Endometrial microvascular endothelial cells (primary cell): ENCODE results near the gene TBX21. TPM values are rescaled to one million over a fixed set of nuclear protein-coding genes. Genes with fewer than 3 reads are reported as not detected.

Source experiments
- in situ Hi-C: cut with HindIII; loops from 2 replicates; pipeline ENCODE4 v1.10.0; 2017; ENCODE audit warnings: low sequenced_read_pairs, low pct_unique_long_range_greater_than_20kb; ENCODE audit errors: inconsistent ontology term
- total RNA-seq: library from RNA; depleted of rRNA; stranded (reverse); fragments of >200 nt; gene quantifications from one replicate; pipeline ENCODE4 v1.2.3, GENCODE V29; 2015; ENCODE audit errors: inconsistent ontology term

Gene TBX21
- total RNA-seq, 1 donor from 2014 or later, result not detected

DNA sequence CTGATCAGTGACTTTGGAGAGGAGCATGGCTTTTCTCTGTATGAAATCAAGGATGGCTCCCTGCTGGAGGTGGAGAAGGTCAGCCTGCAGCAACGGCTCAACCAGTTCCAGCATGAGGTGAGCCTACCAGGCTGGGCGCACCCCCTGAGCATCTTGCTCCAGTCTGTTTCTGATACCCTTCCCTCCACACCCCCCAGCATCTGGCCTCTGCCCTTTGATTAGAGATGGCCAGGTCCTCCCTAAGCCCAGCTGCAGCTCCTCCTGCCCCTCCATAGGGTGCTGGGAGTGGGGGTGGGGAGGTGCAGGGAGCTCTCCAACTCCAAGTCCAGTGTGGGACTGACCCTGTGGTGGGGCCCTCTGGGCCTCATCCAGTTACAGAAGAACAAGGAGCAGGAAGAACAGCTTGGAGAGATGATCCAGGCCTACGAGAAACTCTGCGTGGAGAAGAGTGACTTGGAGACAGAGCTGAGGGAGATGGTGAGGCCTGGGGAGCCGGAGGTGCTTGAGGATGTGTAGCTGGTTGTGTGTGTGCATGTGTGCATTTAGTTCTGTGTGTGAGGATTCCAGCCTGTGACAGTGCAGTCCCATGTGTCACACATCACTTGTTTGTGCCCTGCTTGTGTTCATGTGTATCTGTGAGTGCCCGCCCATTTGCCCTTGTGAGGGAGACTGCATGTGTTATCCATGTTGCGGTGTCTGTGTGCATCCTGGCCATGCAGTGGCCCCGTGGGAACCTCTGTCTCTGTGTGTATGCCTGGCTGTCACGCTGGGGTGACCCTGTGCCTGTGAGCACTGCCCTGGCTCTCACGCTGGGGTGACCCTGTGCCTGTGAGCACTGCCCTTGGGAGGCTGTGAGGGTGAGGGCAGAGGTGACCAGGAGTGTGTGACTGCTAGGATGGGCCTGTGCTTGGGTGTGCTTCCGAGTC is 36.1 kb upstream of the TBX21 start:
- in situ Hi-C loops, result no loop called here

GRCh38 chr17:47697906-47698711 is 34.9 kb upstream of the TBX21 start:
- in situ Hi-C loops, result no loop called here

DNA sequence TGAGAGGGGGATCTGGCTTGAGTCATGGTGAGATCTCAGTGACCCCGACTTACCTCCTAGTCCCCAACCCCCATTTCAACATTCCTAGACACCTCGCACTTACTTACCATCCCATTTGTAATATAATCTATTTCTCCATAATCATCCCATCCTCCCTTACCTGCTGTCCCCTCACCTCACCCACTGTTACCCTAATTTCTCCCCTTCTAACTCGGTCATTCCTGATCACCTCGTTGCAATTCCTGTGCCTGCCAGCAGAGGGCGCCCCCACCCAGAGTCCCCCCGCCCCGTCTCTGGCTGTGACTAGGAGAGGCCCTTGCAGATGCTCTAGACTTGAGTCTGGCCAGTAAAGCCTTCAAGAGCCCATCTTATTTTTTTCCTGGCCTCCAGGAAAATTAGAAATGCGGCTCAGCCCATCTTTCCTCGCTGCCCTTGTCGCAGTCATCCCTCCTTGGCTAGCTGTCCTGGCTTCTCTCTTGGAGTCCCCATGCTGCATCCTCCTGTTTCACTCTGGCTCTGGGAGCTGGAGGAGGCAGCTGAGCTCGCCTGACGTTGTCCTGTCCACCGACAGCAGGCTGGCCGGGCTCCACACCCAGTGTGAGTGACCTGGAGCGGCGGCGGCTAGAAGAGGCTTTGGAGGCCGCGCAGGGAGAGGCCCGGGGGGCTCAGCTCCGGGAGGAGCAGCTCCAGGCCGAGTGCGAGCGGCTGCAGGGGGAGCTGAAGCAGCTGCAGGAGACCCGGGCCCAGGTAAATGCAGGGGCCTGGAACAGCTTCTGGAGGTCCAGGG is 34.1 kb upstream of the TBX21 start:
- in situ Hi-C loops, result no loop called here

DNA sequence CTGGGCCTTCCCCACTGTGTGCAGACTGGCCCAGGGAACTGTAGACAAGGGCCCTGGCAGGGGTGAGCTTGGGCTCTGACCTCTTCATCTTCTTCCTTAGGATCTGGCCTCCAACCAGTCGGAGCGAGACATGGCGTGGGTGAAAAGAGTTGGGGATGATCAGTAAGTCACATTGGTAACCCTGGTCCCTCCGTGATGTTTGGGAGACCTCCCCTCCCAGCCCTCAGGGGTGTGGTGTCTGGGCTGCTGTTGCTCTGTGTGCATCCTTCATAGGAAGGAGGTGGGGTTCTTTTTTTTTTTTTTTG is 33.5 kb upstream of the TBX21 start:
- in situ Hi-C loops, result no loop called here

DNA sequence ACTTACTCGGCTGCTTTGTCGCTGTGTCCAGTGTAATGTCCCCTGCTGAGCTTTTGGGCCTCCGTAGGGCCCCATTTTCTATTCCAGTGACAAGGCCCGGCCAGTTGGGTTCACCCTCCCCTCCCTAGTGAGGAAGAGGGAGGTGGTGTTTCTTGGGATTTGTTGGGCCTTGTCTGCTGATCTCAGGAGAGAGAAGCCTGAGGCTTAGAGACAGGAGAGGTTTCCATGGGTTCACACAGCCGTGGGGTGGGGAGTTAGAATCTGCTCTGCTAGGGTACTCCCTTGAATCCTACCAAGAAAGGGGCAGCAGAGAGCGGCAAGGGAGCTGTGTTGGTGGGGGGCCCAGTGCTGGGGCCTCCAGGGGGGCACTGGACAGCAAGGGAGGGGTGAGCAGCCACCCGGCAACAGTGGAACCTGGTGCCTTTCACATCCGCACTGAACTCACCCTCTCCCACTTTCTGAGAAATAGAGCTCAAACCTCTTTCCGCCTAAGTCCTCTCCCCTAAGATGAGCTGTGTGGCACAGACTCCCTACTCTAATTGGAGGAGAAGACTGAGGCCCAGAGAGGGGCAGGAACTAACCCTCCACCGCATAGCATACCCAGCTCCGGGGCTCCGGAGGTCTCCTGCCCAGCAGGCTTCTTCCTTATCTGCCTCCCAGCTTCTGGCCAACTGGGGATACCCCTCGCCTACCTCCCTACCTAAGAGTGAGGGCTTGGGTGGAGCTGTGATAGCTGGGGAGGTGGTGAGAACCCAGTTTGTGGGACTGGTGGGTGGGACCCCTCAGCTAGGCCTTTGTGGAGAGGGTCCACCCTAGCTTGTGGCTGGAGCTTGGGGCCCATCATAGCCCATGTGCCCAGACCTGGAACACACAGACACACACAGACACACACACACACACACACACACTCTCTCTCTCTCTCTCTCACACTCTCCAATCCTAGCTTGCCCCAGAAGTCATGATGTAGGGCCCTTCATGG is 32.3 kb upstream of the TBX21 start:
- in situ Hi-C loops, result no loop called here

DNA sequence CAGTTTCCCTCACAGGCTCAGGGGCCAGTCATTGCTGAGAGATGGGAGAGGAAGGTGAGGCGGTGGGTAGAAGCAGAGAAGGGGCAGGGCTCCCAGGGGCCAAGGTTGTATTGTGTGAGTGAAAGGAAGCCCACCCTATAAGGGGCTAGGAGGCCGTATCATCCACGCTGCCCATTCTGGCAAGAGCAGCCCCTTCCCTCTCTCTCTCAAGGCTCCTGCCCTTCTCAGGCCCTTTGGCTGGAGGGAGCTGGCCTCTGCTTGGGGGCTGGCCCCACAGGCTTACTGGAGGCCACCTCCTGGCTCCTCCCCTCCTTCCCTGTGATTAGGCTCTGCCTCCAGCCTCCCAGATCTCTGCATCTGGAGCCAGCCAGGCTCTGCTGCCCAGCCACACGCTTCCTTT is 31.4 kb upstream of the TBX21 start:
- in situ Hi-C loops, result no loop called here

DNA sequence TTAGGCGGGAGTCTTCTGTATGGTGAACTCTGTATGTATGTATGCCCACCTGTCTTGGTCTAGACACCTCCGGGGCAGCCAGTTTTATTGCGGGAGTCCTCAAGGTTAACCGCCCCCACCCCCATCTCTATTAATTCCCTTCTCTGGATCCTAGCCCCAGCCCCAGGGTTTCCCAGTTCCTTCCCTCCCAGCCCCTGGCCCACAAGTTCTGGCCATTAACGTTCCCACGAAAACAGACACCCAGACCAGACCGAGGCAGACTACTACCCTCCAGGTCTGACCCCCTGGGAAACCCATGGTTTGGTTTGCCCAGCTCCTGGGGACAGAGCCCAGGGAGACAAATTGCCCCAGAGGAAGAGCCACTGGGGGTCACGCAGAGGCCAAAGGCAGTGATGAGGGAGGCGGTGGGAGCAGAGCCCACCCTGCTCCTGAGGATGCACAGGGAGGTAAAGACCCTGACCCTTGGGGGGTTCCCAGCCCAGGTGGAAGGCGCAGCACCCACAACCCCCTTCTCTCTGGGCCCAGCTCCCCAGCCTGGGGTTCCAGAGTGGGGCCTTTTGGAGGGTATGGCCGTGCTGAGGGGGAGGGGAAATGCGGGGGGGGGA is 30.5 kb upstream of the TBX21 start:
- in situ Hi-C loops, result no loop called here

- in situ Hi-C loops, result no loop called here
Measured at GRCh38 chr17:47703191-47703591, 29.8 kb upstream of the TBX21 start.

- in situ Hi-C loops, result no loop called here
Measured at GRCh38 chr17:47703671-47704070, 29.4 kb upstream of the TBX21 start.

- in situ Hi-C loops, result no loop called here
Measured at GRCh38 chr17:47704116-47704515, 28.9 kb upstream of the TBX21 start.

- in situ Hi-C loops, result no loop called here
Measured at GRCh38 chr17:47704736-47705135, 28.3 kb upstream of the TBX21 start.

- in situ Hi-C loops, result no loop called here
Measured at GRCh38 chr17:47705536-47706530, 27.2 kb upstream of the TBX21 start.

DNA sequence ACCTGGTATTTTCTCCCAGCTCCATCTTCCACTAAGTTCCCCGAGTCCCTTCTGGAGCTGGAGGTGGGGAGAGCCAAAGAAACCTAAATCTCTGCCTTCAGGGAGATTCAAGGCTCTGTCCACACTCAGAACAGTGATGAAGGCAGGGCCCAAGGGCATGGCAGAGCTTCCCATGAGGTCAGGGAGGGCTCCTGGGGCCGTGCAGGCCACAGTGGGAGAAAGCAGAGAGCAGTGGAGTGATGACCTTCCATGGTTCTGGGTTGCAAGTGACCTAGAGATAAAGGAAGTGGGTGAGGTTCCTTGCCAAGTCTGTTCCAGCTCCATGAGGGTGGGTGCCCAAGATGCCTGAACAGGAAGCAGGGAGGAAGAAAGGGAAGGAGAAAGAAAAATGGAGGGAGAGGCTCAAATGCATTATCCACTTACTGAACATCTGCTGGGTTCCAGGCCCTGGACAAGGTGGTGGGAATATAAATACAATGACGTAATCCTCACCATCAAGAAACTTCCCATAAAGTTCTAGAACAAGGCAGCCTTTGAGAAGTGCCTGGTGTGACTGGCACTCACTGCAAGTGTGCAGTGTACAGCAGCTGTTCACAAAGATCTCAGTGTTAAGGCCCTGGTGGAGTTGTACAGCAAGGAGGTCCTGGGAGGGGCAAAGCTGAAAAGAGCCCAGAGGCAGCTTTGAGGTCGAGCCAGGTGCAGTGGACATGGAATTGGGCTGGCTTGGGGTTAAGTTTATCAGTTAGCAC is 25.8 kb upstream of the TBX21 start:
- in situ Hi-C loops, result no loop called here

DNA sequence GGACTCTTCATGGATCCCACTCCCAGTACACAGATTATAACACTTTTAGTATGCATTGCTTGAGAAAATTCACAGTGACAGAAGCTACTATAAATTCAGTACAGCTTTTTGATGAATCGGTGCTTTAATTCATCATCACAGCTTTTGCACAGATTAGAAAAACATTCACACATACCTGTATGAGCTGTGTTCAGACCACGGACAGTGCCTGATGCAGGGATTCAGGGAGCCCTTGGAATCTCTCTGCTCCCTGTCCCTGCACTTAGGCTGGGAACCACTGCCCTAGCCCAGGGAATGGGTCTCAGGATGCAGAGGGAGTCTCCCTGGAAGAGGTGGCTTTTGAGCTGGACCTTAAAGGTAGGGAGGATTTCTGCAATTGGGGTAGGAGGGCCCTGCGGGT is 25.2 kb upstream of the TBX21 start:
- in situ Hi-C loops, result no loop called here

- in situ Hi-C loops, result no loop called here
Measured at GRCh38 chr17:47708312-47708863, 24.6 kb upstream of the TBX21 start.
